ENCODE data around the gene TSPAN9. TPM values are rescaled to one million over a fixed set of nuclear protein-coding genes. Genes with fewer than 3 reads are reported as not detected.

Gene TSPAN9
- total RNA-seq, 2 experiments from 2014 or later = 0.07 TPM; not detected in 1

GRCh38 chr12:3300833-3301401 lies 223.7 kb downstream of the TSPAN9 start:
- TF ChIP-seq CTCF (IDR thresholded peaks at IDR 0.05) = no peak
- no peak for DNase-seq
- Mint-ChIP-seq H3K4me1 (ENCODE audit: low read depth) (peaks cover 11% of the 10 kb centered on the region), H3K27me3 (peaks cover 19% of the 10 kb centered on the region), H3K4me3 (no peak overlapping the region), H3K36me3 (ENCODE audit: low read depth) (no peaks in the 10 kb centered on the region), H3K9me3 (no peaks in the 10 kb centered on the region), H3K27ac (no peak overlapping the region)
- ATAC-seq = no peak
- intact Hi-C loops (cut with micrococcal nuclease) = loop anchor here (5.0 kb wide), 1 partner anchor 501 kb away; no protein-coding TSS in a partner anchor
- POLR2A ChIA-PET = interaction anchor here (0.7 to 1.1 kb wide), 2 partner anchors 44 to 503 kb away, joined by 3 read pairs; no protein-coding TSS in a partner anchor
- CTCF ChIA-PET = interaction anchor here (0.8 to 4.4 kb wide), 91 partner anchors 9 to 552 kb away, joined by 3 to 70 read pairs (median 5); partner anchors contain the start of genes CRACR2A and PRMT8

- peaks cover 11% of the 10 kb centered on the region for H3K4me1 Mint-ChIP-seq (ENCODE audit: low read depth)
- ChIA-PET POLR2A (no interaction called here), CTCF (interaction anchor here (0.8 to 4.4 kb wide), 2 partner anchors 12 to 502 kb away, joined by 3 to 57 read pairs; no protein-coding TSS in a partner anchor)
- intact Hi-C loops (cut with micrococcal nuclease) = loop anchor here (5.0 kb wide), 1 partner anchor 500 kb away; no protein-coding TSS in a partner anchor
- peaks cover 21% of the 10 kb centered on the region for H3K27me3 Mint-ChIP-seq
- DNase-seq (no peak), ATAC-seq (no peak)
- H3K27ac Mint-ChIP-seq = no peak overlapping the region
- no peaks in the 10 kb centered on the region for H3K9me3 Mint-ChIP-seq
- H3K36me3 Mint-ChIP-seq (ENCODE audit: low read depth) = no peaks in the 10 kb centered on the region
- no peak overlapping the region for H3K4me3 Mint-ChIP-seq
- no peak for TF ChIP-seq CTCF (IDR thresholded peaks at IDR 0.05)
Observed at GRCh38 chr12:3302401-3303041, 225.3 kb downstream of the TSPAN9 start.

GRCh38 chr12:3303410-3304136 lies 226.4 kb downstream of the TSPAN9 start:
- H3K4me1 Mint-ChIP-seq (ENCODE audit: low read depth) = peaks cover 11% of the 10 kb centered on the region
- intact Hi-C loops (cut with micrococcal nuclease) = loop anchor here (5.0 kb wide), 1 partner anchor 499 kb away; no protein-coding TSS in a partner anchor
- ATAC-seq = peak; percentile 29
- peaks cover 23% of the 10 kb centered on the region for H3K27me3 Mint-ChIP-seq
- DNase-seq = peak; percentile 40
- TF ChIP-seq CTCF (IDR thresholded peaks at IDR 0.05) = no peak
- no peaks in the 10 kb centered on the region for H3K36me3 Mint-ChIP-seq (ENCODE audit: low read depth)
- H3K4me3 Mint-ChIP-seq = no peak overlapping the region
- H3K9me3 Mint-ChIP-seq = no peaks in the 10 kb centered on the region
- CTCF ChIA-PET = interaction anchor here (1.4 kb wide), 1 partner anchor 500 kb away, joined by 5 read pairs; no protein-coding TSS in a partner anchor
- POLR2A ChIA-PET = no interaction called here
- no peak overlapping the region for H3K27ac Mint-ChIP-seq

- Mint-ChIP-seq H3K27ac (no peak overlapping the region), H3K4me3 (no peak overlapping the region), H3K36me3 (ENCODE audit: low read depth) (no peaks in the 10 kb centered on the region), H3K27me3 (peaks cover 19% of the 10 kb centered on the region), H3K9me3 (no peaks in the 10 kb centered on the region), H3K4me1 (ENCODE audit: low read depth) (peaks cover 10% of the 10 kb centered on the region)
- POLR2A ChIA-PET = no interaction called here
- peak; percentile 27 for DNase-seq
- TF ChIP-seq CTCF (IDR thresholded peaks at IDR 0.05) = no peak
- CTCF ChIA-PET = interaction anchor here (1.4 kb wide), 1 partner anchor 499 kb away, joined by 5 read pairs; no protein-coding TSS in a partner anchor
- no peak for ATAC-seq
- intact Hi-C loops (cut with micrococcal nuclease) = loop anchor here (5.0 kb wide), 1 partner anchor 498 kb away; no protein-coding TSS in a partner anchor
Observed at GRCh38 chr12:3304436-3305165, 227.4 kb downstream of the TSPAN9 start.
